ENCODE measurements around the gene DCAF7.

The DCAF7 gene

DNA sequence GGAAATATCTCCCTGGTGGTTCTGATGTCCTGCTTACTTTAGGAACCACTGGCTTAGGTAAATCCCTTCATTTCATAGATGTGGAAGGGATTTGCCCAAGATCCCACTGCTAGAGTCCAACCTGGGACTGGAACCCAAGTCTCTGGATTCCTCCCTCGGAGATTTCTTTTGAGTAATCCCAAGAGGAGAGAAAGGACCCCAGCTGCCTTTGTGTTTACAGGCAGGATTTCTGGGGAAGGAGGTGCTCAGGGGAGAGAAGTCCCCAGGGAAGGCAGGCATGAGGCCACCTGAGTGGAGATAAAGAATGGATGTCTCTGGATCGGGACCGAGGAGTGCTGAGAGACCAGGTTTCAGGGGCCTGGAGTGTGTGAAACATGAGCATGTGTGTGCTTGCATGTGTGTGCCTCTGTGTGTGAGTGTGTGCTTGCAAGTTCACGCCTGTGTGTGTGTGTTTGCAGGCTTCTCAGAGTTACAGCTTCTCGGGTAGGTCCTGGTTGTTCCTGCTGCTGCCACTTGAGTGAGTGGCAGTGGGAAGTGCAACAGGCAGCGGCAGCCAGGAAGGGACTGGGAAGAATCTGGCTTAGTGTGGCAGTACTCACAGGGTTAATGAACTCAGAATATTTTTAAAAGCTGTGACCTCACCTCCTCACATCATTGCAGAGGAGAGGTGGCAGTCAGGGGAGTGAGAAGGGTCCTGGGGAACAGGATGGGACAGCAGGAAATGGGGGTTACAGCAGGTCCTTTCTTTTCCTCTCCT is 24.9 kb upstream of the DCAF7 start:
- DNase-seq = no peak

DNA sequence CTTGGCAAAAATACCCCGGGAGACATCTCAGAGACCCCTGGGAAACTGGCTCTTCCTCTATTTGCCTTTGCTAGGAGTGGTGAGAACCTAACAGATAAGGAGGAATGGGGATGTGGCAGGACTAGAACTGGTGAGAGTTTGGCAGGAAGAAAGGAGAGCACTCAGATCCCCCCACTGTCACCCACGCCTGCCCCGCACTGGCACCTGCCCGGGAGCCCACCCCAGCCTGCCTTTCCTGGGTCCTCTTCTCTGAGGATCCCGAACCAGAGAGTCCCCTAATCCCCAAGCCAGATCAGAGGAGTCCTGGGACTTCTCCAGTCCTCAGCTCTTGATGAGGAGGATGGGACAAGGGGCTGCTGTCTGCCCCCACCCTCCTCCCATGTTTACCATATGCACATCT is 23.4 kb upstream of the DCAF7 start:
- no peak for DNase-seq

DNA sequence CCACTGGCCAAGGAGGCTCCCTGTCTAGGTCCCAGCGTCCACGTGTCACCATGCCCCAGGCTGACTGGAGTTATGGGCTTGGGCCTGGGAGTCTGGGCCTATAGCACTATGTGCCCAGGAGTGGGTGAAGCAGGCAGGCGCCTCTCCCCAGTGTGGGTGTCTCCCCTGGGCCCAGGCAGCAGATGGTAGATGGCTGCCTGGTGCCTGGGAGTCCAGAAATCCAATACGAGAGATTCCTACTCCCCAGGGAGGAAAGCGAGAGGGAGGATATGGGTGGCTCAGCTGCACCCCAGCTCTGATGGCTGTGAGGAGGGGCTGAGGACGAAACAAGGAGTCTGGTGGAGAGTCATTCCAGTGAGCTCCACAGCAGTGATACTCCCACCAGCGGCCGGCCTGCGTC is 22.1 kb upstream of the DCAF7 start:
- DNase-seq = no peak

DNA sequence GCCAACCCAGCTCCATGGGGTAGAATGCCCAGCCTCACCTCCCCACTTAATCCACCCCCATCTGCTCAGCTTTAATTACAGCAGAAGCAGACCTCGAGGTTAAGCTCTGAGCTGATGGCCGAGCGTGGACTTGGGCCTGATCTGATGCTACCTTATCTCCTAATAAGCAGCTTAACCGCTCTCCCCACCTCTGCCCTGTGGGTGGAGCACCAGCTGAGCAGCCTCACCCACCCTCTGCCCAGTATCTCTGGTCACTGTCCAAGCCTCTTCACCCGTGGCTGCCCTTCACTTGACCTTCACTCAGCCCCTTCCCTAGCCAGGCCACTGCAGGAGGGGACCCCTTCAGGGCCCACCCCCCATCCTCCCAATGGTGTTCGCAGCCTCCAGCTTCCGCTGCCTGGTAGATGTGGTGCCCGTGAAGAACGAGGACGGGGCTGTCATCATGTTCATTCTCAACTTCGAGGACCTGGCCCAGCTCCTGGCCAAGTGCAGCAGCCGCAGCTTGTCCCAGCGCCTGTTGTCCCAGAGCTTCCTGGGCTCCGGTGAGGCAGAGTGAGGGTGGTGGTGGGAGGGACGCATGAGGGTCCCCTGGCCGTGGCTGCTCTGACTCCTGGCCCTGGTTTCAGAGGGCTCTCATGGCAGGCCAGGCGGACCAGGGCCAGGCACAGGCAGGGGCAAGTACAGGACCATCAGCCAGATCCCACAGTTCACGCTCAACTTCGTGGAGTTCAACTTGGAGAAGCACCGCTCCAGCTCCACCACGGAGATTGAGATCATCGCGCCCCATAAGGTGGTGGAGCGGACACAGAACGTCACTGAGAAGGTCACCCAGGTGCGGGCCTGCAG is 20.3 kb upstream of the DCAF7 start:
- DNase-seq = no peak

DNA sequence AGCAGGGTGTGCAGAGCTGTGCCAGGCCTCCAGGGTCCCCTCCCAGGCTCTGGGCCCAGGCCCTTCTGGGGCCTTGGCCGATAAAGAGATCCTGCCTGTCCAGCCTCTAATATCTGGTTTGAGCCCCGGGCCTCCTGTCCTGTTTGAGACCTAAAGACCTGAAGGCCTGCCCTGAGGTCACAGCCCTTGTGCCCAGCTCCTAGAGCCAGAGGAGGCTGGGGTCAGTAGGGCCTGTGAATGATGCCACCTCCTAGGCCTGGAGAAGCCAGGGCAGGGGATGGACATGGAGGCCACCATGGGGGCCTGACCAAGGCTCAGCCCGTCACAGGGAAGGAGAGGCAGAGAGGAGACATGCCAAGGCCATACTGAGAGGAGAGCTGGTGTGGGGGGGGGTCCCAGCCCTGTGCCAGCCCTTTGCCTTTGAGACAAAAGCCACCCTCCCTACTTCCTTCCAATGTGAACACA is 19.7 kb upstream of the DCAF7 start:
- no peak for DNase-seq

DNA sequence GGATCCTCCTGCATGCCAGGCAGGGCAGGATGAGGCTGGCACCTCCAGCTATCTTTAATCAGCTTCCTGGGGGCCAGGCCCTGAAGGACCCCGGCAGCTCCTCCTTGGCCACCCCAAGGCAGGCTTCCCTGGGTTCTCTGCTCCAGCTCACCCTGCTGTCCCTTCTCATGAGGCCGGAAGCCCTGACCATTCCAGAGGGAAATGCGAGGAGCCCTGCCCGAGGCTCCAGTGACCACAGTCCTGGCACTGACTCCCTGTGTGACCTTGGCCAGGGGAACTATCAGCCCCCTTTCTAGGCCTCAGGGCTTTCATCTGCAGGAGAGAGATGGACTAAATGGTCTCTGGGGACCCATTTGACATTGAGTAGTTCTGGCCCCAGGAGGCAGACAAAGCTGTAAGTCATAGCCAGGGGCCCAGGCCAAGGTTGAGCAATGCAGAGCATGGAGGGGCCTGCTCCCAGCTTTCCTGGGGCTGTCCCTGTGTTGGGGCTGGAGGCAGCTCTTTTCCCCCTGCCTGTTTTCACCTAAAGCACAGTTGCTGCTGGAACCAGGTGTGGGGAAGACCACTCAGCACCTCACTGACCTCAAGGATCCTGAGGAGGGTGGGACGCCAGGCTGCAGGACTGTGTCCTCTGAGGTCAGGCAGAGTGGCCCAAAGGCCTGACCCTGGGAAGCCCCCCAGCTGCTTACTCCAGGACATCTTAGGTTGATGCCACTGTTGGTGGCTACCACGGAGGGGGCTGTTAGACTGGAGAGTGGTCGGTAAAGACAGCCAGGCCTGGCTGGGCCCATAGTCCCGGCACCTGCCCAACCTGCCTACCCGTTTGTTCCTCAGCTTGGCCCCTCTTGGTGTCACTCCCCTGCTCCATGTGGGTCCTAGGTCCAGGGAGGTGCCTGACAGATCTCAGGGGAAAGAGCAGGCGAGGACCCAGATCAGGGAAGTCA is 19.0 kb upstream of the DCAF7 start:
- no peak for DNase-seq

DNA sequence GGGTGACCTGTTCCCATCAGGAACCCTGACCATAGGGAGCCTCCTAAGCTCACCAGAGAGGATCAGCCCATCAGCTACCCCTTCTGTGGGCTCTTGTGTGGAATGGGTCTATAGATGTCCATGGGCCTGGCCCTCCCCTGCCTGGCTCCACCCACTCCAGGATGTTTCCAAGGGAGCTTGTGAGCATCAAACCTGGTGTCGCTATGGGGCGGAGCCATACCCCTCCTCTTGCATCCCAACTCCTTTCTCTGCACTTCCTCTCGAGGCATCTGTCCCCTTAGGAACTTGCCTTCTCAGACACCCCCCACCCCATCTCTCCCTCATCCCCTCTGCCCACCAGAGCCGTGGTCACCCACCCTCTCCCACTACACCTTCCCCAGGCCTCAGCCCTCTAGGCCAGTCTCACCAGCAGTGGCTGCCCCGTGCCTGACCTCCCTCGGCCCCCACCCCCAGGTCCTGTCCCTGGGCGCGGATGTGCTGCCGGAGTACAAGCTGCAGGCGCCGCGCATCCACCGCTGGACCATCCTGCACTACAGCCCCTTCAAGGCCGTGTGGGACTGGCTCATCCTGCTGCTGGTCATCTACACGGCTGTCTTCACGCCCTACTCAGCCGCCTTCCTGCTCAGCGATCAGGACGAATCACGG is 16.7 kb upstream of the DCAF7 start:
- DNase-seq = no peak

DNA sequence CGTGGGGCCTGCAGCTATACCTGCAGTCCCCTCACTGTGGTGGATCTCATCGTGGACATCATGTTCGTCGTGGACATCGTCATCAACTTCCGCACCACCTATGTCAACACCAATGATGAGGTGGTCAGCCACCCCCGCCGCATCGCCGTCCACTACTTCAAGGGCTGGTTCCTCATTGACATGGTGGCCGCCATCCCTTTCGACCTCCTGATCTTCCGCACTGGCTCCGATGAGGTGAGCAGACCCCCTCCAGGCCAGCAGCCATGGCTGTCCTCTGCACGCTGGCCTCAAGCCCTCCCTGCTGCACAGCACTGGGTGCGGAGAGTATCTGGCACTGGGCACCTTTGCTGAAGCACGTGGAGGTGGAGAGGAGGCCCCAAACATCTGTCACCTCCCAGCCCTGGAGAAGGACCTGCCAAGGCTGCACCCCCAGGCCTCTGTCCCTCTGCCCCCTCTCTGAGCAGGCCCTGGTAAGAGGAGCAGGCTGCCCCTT is 16.2 kb upstream of the DCAF7 start:
- no peak for DNase-seq

DNA sequence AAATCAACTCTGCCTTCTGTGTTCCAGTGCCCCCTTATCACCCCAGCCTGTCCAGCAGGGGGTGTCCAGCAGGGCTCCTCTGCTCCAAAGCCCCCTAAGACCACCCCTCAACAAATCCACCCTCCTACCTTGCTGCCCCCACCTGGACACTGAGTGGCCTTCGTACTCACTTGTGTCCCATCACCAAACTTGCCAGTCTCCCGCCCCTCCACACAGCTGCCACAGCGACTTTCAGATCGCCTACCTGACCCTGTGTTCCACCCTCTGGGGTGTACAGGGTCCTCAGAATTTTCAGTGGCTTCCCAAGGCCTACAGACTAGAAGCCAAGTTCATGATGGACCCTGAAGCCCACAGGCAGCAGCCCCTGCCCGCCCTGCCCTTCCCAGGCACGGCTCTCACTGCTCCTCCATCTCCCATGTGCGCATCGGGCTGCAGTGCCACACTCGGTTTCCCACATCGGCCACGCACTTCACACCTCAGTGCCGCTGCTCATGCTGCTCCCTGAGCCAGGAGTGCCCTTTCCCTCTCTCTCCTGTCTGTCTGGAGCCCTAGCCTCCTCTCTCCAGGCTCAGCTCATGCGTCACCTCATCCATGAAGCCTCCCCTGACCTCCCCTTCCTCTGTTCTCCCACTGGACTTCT is 15.3 kb upstream of the DCAF7 start:
- DNase-seq = no peak

DNA sequence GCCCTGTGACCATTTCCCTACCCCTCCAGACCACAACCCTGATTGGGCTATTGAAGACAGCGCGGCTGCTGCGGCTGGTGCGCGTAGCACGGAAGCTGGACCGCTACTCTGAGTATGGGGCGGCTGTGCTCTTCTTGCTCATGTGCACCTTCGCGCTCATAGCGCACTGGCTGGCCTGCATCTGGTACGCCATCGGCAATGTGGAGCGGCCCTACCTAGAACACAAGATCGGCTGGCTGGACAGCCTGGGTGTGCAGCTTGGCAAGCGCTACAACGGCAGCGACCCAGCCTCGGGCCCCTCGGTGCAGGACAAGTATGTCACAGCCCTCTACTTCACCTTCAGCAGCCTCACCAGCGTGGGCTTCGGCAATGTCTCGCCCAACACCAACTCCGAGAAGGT is 14.6 kb upstream of the DCAF7 start:
- DNase-seq = no peak

DNA sequence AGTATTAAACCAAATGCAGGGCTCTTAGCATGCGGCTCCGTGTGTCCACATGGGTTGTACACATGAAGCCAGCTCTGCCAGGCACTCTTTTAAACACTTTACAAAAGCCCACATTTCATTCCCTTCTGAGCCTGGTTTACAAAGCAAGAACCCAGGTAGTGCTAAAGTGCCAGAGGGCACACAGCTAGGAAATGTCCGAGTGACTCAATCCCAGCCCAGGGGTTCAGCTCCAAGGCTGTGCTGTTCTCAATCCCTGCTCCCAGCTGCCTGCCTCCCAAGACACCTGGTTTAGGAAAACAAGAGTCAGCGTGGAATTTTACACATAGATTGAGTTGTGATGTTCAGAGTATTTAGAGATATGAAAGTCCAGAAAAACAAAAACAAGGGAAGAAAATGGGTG is 13.3 kb upstream of the DCAF7 start:
- DNase-seq = no peak

DNA sequence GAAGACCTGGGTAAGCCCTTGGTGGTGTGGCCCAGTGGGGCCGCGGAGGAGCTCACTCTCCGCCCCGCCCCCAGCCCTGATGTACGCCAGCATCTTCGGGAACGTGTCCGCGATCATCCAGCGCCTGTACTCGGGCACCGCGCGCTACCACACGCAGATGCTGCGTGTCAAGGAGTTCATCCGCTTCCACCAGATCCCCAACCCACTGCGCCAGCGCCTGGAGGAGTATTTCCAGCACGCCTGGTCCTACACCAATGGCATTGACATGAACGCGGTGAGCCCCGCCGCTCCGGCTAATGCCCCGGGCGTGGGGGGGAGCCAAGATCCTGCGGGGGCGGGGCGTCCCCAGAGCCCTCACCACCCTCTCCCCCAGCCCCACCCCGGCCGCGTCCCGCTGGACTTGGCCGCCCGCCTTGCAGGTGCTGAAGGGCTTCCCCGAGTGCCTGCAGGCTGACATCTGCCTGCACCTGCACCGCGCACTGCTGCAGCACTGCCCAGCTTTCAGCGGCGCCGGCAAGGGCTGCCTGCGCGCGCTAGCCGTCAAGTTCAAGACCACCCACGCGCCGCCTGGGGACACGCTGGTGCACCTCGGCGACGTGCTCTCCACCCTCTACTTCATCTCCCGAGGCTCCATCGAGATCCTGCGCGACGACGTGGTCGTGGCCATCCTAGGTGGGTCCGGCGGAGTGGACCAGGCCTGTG is 12.1 kb upstream of the DCAF7 start:
- no peak for DNase-seq

DNA sequence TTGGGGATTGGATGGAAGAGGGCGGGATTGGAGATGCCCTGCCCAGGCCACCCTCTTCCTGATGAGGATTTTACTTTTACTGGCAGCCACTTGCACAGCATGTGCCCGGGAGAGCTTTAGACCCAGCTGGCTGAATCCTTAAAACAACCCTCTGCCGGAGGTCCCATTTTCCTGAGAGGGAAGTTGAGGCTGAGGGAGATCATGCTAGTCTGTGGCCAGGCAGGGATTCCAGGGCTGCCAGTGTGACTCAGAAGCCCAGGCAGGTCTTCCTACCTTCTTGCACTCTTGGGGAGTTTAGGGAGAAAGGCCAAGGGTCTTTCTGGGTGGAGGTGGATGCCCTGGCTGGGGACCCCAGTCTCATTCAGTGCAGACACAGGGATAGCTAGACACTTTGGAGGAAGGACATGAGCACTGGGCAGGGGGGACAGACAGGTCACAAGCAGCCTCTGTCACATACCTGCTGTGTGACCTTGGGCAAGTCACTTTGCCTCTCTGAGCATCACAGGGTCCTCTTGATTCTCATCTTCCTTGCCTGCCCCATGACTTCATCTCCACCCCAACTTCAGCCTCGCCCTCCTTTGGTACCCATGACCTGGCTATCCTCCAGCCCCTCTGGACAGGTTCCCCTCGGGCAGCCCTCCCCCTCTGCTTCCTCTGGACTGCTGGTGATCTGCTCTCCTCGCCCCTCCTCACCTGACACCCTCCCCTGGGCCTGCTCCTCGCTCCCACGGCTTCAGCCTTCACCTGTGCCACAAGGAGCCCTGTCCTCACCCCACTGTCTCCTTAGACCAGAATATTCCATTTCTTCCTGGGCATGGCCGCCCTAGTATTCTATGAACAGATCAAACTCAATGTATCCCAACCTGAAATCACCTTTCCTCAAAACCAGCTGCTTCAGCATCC is 11.3 kb upstream of the DCAF7 start:
- no peak for DNase-seq

DNA sequence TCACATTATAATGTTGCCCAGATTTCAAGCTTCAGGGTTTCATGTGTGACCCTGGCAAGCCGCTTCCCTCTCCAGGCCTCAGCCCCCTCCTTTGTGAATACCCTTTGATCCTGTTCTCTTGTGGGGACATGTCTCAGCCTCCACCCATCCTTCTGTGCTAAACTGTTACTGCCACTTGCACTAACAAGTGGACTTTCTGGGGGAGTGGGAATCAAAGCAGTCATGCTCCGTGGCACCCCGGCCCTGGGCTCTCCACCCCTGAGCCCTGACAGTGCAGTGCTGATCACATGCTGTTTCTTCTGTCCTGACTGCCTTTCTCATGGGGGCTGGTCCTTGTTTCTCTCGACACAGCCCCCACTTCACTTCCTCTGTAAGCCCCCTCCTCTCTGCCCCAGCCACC is 9.7 kb upstream of the DCAF7 start:
- no peak for DNase-seq

DNA sequence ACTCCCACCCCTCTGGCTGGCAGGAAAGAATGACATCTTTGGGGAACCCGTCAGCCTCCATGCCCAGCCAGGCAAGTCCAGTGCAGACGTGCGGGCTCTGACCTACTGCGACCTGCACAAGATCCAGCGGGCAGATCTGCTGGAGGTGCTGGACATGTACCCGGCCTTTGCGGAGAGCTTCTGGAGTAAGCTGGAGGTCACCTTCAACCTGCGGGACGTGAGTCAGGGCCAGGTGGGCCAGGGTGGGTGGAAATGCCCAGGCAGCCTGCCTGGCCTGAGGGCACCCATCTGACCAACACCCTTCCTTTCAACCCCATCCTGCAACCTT is 8.1 kb upstream of the DCAF7 start:
- DNase-seq = no peak

DNA sequence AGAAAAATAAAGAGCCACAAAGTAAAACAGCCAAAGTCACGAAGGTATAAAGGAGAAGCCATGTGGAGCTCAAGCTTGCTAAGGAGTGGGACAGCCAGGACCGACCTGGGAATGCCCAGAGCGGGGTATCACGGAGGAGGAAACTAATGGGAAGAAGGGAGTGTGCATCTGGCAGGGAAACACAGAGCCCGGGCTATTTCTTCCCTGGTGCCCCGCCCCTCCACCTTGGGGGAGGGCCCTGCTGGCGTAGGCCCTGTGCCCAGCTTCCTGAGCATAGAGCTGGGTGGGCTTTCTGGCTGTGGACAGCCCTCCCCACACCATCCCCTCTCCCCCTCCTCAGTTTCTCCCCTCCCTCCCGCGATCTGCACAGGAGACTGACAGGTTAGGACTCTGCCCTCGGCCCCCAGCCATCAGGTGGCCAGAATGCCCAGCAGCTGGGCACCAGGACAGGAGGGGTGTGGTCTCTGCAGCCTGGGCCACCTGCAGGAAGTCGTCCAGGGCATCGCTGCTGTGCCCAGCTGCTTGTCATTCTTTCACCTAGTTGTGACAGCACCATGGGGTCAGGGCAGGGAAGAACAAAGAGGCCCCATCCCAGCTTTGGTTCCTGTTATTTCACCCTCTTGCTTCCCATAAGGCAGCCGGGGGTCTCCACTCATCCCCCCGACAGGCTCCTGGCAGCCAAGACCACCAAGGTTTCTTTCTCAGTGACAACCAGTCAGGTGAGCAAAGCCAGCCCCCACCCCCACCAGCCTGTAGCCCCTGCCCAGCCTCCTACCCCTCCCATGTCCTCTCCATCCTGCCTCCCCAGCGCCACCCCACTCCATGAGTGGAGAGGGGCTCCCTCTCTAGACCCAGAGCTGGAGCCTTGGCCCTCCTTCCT is 7.1 kb upstream of the DCAF7 start:
- no peak for DNase-seq

DNA sequence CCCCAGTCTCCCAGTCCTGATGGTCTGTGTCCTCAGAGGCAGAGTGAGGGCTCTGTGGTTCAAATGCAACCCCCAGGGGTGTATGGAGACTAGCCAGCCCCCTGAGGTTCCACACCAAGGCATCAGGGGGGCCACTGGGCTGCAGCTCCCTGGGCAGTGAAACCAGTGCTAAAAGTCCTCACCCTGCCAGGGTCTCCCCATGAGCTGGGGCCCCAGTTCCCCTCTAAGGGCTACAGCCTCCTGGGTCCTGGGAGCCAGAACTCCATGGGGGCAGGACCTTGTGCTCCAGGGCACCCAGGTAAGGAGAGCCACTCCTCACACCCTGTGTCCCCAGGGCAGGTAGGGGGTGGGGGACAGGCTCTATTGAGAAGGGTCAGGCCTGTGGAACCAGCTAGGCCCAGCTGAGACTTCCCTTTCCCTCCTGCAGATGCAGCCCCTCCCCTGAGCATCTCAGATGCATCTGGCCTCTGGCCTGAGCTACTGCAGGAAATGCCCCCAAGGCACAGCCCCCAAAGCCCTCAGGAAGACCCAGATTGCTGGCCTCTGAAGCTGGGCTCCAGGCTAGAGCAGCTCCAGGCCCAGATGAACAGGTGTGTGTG is 6.4 kb upstream of the DCAF7 start:
- DNase-seq = no peak

All from C1 segment of cervical spinal cord (tissue), 14 donors.